ELR (cell line): ENCODE results near the gene CLEC4F.
A peak's percentile ranks its signal among the peaks of the same experiment; 100 is the strongest.

Source experiments
- DNase-seq: peaks from one replicate; pipeline ENCODE4 v3.0.0-alpha.2; 2015; ENCODE audit warnings: low read depth

The CLEC4F gene

GRCh38 chr2:70785137-70785911, 35.1 kb downstream of the CLEC4F start:
- peak; percentile 43 for DNase-seq

DNA sequence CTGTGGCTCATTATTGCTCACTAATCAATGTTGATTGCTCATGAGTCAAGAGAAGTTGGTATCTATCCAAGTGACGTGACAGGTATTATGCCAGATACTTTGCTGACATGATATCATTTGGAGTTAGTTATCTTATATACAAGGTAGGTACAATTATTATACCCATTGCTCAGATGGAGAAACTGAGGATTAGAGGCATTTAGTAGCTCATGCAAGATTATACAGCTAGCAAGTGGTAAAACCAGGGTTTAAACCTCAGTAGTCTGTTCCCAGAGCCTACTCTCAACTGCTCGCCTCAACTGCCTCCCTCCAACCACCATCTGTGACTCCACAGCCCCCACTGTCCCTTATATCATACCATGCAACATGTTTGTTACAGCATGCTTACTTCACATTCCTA, 36.1 kb downstream of the CLEC4F start:
- DNase-seq = no peak

- peak; percentile 32 for DNase-seq
Observed at GRCh38 chr2:70779911-70780545, 40.4 kb downstream of the CLEC4F start.

- DNase-seq = no peak
Observed at GRCh38 chr2:70779491-70779890, 40.9 kb downstream of the CLEC4F start.

GRCh38 chr2:70778676-70779075, 41.7 kb downstream of the CLEC4F start:
- DNase-seq = no peak

DNA sequence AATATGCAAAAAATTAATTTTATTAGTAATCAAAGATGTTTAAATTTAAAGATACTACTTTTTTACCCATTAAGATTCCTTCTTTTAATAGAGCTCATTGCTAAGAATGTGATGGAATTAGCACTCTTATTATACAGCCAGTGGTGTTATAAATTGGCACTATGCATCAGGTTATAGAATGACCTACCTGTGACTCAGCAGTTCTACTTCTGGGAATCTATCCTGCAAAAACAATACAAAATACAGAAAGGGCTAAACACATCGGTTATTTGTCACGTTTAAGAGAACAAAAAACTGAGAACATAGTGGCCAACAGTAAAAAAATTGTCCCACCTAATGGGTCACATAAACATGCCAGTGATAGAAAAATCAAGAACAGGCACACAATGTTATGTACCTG, 42.9 kb downstream of the CLEC4F start:
- peak; percentile 13 for DNase-seq

GRCh38 chr2:70776266-70776665, 44.1 kb downstream of the CLEC4F start:
- no peak for DNase-seq

DNA sequence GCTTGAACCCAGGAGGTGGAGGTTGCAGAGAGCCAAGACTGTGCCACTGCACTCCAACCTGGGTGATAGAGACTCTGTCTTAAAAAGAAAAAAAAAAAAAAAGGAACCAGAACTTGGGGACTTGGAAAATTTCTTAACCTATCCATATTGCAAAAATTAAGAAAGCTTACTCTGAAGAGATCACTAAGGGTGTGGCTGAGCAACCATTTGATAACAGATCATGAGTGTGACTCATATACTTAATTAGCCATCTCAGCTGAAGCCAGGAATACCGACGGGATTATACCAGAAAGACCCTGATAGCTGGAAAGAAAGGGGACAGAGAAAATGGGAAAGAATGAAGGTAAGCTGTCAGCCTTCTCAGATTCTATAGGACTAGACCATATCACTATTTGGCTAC, 45.3 kb downstream of the CLEC4F start:
- DNase-seq = no peak

- no peak for DNase-seq
Observed at GRCh38 chr2:70772486-70773155, 47.8 kb downstream of the CLEC4F start.

GRCh38 chr2:70771446-70771845, 49.0 kb downstream of the CLEC4F start:
- DNase-seq = no peak

DNA sequence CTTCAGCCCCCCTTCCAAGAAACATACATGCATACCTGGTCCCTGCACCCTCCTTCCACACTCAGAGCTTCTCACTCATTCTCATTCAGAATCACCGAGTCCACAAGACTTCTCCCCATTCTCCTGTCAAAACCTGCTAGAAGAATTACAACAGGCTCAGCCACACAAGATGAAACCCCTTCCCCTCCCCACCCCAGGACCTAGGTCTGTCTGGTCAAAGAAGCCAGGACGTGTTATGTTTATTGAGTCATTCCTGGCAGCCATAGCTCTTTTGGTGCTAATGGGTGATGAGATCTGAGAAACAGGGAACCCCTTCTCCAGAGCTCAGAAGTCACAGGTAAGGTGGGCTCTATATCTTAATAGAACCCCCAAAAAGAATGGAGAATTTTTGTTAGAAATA, 50.9 kb downstream of the CLEC4F start:
- DNase-seq = no peak

GRCh38 chr2:70768590-70769085, 51.8 kb downstream of the CLEC4F start:
- no peak for DNase-seq

- peak; percentile 44 for DNase-seq
Observed at GRCh38 chr2:70767699-70768589, 52.5 kb downstream of the CLEC4F start, which contains the start of gene ADD2. Gene ADD2, minus strand, starts transcription at chr2:70768200. Its CDS starts 61,792 bp downstream, at chr2:70706408.

DNA sequence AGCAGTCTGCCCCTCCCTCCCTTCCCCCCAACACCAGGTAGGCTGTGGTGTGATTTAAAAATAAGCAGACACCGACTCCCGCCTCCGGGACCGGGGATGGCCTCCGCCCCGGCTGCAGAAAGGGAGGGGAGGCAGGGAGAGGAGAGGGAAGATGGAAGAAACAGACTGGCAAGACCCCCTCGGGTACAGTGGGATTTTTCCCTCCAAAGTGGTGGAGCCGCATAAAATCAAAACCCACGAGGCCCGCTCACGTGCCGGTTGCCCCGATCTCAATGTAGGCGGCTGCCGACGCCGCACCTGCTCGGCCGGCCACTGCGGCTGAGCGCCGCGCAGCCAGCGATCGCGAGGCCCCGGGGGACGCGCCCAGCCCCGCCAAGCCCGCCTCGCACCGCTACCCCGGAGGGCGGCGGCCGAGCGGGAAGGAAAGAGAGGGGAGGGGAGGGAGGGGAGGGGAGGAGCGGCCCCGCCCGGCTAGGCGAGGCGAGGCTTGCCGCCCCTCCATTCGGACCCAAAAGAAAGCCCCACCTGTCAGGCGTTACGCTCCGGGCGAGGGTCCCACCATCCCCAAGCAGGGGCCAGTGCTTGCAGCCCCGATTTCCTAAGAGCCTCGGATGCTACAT, 53.2 kb downstream of the CLEC4F start:
- DNase-seq = no peak

DNA sequence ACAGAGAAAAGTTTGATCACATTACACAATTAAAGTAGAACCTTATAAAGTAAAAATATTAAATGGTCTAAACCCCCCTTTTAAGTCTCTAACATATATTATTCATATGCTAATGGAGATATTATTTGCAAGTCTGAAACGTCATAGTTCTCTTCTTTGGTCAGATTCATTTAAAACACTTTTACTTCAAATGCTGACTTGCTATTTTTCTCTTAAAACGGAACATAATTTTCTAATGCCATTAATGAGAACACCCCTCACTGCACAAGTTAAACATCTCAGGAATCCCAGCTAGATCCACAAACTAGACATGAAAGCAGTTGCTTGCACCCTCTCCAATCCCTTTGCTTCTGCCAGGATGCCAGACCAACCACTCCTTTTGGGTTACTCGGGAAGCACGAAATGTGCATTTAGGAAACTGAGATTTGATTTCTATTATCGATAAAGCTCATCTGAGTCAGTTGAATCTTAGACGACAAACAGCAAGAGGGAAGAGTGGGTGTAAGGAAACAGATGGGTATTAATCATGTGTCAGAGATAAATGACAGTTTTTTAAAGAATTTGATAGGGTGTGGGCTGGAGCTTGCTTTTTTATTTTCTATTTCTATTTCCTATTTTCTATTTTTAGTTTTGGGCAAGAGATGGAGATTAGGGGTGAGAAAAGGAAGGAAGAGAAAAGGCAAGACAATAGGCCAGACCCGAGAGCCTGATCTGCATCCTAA, 53.9 kb downstream of the CLEC4F start:
- no peak for DNase-seq

DNA sequence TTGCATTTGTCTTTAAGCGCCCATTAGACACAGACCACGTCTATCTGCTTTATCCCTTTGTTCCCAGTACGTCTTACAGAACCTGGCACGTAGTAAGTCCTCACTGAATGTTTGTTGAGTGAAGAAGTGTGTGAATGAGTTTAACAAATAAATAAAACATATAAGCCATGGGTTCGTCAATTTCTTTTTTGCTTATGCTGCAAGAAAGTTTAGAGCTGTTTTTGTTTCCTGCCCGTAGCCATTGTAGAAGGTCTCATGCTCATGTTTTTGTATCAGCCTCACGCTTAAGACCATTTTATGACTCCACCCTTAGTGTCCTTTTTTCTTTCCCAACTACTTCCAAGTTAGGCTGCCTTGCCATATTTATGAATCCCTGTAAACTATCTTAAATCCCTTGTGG, 54.9 kb downstream of the CLEC4F start:
- no peak for DNase-seq

- no peak for DNase-seq
Observed at GRCh38 chr2:70759446-70759845, 61.0 kb downstream of the CLEC4F start.
